COLO668 (cell line): ENCODE measurements around the gene TMEM134.

ENCODE experiments used
- DNase-seq: peaks from one replicate; lab custom pipeline; 2025; ENCODE audit not compliant: unreplicated experiment; lab: John Stamatoyannopoulos, UW

TMEM134 gene

DNA sequence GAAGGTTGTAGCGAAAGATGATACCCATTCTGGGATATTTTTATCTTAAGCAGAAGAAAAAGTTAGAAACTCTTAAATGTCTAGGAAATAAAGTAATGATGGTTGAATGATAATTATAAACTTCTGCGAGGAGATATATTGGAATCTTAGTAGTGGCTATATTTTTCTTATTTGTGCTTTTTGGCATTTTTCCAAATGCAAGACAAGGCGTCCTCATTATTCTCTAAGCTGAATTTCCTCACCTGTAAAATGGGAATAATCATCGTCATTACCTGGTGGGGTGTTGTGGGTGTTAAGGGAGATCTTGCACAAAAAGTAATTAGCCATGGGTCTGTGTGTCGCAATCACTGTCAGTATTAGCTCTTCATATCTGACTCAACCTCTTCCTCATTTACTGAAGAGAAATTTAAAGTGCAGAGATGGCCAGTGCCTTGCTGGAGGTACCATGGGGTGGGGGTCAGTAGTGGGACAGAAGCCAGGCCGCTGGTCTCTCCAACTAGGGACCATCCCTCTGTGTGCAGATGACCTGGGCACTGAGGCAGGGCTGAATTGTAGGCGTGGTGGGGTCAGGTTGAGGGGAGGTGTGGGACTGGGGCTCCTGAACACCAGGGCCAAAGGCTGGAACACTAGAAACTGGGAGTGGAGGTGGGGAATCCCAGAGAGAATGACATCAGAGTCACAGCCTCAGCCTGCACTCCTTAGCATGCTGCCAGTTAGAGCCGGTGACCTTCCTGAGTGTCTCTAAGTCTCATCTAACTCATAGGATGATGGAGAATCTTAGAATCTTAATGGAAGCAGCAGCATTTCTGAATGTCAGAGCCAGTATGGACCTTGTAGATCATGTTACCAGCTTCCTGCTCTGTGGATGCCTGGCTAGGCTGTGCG is 32.0 kb upstream of the TMEM134 start:
- DNase-seq: no peak

GRCh38 chr11:67500484-67500821 is 31.4 kb upstream of the TMEM134 start:
- no peak for DNase-seq

- DNase-seq: no peak
Measured at GRCh38 chr11:67499808-67500483, 30.9 kb upstream of the TMEM134 start.

DNA sequence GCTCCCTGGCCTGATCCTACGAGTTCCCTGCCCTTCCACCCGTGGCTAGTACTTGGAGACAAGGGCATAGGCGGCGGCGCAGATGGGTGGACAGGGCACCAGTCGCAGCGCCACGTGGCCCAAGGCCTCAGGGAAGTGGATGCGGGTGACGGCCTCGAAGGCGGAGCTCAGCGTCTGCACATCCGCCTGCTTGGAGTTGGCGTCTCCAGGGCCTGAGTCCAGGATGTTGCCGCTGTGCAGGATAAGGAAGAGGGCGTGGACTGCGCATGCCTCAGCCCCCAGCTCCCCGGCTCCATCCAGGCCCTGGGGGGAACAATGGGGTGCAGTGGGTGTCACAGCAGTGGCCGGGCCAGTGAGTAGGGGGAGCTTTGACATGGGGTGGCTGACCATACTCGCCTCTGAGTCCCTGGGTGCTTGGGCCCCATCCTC is 29.5 kb upstream of the TMEM134 start:
- DNase-seq: no peak

DNA sequence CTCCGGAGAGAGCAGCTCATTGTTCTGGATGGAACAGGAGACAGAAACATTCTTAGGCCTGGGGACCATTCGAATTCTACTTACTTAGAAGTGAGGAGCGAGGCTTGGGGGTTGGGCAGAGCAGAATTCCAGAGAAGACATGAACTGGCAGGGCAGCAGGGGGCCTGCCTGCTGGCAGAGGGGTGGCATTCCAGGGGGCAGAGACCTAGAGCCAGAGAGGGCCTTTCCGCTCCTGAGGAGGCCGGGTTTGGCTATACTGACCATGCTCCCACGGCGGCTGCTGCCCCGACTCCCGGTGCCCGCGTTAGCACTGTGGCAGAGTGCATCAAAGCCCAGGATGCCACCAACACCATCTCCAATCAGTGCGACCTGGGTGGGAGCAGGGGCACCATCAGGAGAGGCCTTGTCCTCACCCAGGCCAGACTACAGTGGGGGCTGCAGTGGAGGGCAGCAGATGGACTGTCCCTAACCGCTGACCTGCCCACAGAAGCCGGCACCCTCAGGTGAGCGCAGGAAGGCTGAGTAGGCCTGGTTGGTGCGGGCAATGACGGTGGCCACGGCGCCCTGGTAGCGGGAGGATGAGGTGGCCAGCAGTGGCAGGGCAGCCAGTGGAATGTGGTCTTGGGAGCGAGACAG is 28.7 kb upstream of the TMEM134 start:
- DNase-seq: no peak

DNA sequence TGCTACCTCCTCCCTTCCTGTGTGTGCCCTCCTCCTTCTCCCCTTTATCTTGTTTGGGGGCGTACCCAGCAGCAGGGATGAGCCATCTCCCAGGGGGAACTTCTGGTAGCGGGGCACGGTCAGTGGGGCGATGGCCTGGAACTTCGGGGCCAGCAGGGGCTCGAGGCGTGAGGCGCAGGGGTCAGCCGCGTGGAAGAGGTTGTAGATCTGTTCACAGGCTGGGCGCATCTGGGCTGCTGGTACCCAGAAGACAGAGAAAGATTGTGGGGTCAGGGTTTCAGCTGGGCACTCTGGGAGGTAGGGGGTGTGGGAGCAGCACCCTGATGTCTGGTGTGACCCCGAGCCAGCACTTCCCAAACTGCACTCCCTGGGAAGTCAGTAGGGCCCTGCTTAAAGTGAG is 27.1 kb upstream of the TMEM134 start:
- DNase-seq: no peak

DNA sequence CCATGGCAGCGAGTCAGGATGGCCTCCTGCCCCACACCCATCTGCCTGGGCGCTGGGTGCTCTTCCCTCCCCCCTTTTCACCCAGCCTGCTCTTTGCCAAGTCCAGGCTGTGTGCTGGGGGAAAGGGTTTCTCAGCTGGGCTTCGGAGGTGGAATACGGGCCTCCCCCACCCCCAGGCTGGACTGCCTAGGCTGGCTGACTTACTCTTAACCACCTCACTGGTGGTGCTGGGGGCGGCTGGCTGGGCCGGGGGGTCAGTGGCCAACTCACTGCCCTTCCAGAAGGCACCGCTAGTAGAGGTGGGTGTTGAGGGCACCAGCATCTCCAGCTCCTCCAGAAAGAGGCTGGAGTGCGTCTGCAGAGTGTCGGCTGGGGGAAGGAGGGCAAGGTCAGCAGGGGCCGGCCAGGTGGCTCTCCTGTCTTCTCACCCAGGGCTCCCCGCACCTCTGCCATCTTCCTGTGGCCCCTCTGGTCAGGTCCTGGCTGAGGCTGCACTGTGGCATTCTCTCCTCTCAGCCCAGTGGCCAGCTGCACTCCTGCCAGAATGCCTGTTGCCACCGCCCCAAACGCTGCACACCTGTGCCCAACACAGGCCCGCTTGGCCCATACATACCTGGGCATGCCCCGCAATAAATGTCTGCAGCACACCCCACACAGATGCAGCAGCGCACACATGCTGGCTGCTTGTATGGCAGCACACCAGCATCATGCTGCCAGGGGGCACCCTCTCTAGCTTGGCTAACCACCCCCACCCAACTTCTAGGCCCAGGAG is 26.4 kb upstream of the TMEM134 start:
- no peak for DNase-seq

DNA sequence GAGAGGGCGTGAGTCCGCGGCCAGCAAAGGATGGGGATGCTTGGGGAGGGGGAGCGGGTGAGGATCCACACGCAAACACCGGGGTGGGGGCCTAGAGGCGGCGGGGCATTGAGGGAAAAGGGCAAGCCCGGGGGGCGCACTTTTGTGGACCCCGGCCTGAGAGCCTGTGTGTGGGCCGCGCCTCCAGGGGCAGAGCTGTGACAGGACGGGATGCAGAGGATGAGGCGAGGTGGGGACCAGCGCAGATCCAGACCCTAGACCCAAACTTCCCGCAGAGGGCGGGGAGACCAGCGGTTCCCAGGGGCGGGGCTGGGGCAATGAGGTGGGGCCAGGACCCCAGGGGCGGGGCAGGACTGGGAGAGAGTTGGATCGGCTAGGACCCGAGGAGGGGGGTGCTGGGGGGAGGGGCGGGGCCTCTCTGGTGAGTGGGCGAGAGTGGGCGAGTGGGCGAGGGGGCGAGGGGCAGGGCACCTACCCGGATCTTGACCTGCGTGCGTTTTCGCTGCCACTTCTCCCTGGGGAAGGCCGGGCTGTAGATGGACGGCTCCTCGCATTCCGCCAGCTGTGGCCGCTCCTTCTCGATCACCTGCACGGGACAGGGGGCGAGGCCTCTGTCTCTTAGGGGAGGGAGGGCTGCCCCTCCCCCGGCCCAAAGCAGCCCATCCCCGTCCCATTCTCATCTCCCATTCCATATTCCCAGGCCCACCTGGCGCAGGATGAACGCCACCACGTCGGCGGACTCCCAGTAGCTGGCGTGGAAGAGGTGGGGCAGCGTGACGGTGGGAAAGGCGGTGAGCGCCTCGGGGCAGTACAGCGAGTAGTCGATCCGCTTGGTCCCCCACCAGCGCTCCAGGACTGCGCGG is 25.6 kb upstream of the TMEM134 start:
- DNase-seq: no peak

DNA sequence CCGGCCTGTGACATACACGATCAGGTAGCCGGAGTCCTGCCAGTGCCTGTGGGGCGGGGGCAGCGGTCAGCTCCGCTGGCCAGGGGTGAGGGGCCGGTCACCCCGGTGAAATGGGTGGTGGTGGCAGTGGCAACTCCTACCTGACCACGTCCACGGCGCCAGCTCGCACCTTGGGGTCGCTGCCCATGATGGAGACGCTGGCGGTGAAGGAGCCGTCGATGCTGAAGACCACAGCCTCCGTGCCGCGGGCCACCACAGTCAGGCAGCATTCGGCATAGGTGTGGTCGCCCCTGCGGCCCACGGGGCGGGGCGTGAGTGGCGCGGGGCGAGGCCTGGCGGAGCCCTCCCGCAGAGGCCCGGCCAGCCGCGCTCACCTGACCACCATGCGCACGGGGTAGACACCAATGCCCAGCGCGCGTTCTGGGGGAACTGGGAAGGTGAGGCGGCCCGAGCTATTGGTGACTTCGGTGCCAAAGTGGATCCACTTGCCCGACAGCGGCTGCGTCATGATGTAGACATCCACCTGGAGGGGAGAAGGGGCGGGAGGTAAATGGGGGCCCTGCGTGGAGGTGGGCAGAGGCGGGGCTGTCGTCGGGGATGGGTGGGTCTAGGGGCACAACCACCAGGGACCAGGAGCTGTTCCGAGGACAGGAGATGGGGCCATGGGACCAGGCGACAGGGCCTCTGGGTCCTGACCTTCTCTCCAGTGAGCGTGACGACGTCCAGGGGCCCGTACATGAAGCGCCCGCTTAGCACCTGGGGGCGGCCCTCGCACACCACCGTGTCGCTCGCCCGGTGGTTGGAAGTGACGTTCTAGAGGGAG is 24.7 kb upstream of the TMEM134 start:
- no peak for DNase-seq

DNA sequence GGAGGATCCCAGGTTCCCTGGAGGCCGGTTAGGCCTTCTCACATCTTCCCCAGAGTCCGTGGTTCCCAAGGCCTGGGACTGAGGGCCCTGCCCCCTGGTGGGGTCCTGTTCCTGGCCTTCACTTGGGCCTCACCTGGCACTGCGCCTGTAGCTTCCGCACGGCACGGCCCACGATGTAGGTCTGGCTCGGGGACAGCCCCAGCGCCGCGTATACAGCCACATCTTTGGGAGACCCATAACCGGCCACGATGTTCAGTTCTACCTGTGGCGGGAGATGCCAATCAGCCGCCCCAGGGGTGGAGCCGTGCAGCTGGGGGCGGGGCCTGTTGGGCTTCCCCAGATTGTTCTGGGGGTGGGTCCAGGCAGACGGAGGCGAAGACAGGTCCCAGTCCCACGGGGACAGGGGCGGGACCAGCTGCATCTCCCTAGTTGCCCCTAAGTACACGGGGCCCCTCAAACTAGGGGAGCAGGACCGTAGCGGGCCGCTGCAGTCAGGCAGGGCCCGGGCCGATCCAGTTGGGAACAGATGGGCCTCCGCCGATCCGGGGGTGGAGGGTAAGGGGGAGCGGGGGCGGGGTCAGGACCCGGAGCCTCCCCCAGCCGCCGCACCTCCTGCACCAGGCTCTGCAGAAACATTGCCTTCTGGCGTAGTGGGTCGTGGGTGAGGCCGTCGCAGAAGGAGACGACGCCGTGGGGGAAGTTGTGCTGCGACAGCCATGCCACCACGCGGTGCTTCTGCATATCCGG is 23.9 kb upstream of the TMEM134 start:
- no peak for DNase-seq

DNA sequence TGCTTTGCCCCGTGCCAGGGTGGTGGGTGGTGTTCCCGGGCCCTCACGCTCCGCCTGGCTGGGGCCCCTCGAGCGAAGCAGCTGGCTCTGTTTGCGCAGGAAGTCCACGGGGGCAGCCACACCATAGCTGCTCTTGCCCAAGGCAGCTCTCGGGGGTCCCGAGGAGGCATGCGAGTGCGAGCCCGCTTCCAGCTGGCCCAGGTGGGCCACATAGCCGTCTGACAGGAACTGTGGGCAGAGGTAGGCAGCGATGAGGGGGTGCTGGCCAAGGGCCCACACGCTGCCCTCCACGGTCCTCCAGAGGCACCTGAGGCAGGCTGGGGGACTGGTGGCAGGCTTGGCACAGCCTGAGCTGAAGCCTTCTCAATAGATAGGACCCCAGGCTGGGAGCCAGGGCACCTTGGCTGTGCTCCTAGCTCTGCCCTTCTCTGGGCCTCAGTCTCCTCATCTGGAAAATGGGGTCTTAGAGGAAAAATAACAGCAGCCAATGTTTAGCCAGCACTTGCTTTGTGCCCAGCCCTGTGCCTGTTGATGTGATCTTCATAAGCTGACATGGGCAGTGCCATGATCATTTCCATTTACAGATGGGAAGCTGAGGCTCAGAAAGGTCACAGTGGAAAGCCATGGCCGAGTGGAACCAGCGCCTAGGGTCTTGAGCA is 23.1 kb upstream of the TMEM134 start:
- no peak for DNase-seq

- DNase-seq: no peak
Measured at GRCh38 chr11:67491276-67492068, 22.4 kb upstream of the TMEM134 start.

DNA sequence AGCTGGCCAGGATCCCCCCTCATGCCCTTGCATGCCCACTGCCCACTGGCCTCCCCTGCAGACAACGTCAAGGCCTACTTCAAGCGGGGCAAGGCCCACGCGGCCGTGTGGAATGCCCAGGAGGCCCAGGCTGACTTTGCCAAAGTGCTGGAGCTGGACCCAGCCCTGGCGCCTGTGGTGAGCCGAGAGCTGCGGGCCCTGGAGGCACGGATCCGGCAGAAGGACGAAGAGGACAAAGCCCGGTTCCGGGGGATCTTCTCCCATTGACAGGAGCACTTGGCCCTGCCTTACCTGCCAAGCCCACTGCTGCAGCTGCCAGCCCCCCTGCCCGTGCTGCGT is 21.6 kb upstream of the TMEM134 start:
- no peak for DNase-seq

GRCh38 chr11:67489885-67490726 is 21.1 kb upstream of the TMEM134 start:
- DNase-seq: no peak

GRCh38 chr11:67489203-67489884 is 20.3 kb upstream of the TMEM134 start:
- DNase-seq: no peak
